Stimulated activated CD8-positive, alpha-beta memory T cell treated with anti-CD3 and anti-CD28 coated beads, Interleukin-15, amount 100 ng/mL, for 4 hours (primary cell): ENCODE data around the gene CTNNA2.

ENCODE experiments used
- DNase-seq, 2 donors: peaks; one replicate each; pipeline ENCODE4 v3.0.0-alpha.2; 2020; ENCODE audit warnings: low read depth in 2 of 2

Gene CTNNA2

DNA sequence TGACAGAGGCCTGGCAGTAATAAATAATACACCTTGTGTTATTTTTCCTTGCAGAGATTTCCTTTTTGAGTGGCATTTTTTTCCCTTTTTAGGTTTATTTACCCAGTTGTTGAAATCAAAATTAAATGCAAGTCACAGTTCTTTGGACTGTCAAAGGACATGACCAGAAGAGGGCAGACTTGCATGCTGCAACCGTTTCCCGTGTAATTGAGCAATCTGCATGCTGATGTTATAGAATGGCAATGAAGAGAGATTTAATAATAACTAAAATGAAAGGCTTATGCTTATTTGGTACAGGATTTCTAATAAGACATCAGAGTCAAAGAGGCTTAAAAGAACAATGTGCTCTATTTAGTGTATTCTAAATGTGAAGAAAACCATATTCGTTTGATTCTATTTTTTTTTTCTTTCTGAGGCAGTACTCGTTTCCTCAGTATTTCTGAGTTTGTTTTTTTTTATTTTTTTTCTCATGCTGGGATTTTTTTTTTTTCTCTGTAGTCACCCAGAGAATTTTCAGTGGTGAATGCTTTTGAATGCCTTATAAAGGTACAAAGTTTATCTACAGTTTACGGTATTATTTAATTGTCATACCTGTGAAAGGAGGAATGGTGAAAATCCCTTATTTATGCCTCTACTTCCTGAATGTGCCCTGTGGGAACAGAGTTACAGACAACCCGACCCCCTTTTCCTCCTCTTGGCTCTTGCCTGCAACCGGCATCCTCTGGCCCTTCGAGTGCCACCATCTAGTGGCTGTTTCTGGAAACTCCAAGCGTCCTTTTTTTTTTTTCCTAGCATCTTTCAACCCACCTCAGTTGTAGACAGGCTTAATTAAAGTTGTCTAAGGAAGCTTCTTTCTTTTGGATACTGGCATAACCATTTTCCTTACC, 423.2 kb downstream of the CTNNA2 start:
- no peak for DNase-seq

DNA sequence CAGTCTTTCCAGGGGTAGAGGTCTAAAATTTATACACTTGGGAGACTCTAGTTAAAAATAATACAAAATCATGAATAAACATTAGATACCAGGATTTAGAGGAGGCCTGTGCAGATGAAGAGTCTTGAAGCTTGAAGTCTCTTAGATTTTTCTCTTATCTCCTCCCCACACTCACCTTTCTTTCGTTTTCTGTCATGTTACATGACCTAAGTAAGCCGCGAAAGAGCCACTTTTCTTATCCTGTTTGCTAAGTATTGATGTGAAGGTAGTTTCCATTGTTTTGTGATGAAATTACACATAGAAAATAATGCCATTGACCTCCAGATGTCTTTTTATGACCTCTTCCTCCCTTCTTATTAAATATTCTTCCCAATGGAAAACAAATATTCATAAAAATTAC, 423.9 kb downstream of the CTNNA2 start:
- DNase-seq, result no peak

DNA sequence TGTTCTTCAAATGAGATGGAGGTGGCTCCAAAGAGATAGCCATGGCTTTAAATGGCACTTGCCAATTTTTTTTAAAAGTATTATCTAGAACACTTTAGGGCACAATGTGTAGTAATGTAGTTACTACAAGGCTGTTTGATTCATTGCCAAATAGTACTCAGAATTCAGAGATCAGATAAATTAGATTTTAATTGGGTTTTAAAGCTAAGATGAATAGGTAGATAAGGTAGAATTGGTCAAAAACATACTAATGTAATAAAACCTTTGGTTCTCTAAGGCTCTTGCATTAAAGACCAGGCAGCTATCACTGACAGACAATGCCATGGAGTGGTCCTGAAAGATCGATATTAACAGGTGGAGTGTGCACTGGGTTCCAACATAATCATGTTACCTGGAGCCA, 425.8 kb downstream of the CTNNA2 start:
- DNase-seq, result no peak

DNA sequence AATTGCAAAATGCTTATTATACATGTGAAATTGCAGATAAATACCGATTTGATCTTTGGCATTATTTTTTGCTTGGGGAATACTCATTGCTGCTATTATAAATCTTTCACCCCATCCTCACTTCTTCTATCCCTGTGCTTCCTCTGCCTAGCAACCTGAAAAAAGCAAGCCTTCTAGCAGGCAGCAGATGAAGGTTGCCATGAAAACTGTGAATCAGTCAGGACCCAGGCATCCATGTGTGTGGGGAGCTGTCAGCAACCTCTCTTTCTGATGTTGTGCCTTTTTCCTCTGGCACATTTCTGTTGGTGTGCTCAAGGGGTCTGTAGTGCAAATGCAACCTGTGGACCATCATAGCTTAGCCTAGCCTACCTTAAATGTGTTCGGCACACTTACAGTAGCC, 427.5 kb downstream of the CTNNA2 start:
- no peak for DNase-seq

DNA sequence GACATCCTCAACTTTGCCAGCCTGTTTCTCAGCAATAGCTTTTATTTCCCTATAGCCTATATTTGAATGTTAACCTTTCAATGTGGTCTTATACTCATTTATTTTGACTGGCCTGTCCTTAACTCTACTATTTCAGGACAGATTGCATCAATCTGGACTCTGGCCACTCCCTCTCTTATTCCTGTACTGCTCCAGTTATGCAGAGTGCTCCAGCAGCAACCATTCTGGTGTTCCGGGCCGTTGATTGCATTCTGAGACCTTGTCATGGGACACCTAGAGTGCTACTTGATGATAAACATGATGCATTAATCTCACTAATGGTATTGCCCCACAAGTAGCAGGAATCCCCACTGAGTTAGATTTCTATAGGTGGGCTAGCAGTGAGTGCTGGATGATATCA, 428.3 kb downstream of the CTNNA2 start:
- no peak for DNase-seq

DNA sequence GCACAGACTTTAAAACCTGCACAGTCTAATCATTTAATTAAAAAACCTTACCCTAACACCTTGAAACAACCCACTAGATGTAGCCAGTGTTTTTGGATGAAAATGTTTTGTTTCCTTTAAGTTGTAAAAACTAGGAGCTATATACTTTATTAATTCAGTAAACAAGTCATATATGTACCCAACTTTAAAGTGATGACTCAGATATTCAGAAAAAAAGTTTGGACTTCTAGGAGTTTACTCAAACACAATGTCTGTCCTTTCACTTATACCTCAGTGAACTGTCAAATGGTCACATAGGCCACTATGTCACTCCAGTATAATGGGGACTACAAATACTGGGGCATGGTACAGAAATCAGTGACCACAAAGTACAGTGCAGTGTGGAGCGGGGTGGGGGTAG, 431.4 kb downstream of the CTNNA2 start:
- DNase-seq, result no peak

DNA sequence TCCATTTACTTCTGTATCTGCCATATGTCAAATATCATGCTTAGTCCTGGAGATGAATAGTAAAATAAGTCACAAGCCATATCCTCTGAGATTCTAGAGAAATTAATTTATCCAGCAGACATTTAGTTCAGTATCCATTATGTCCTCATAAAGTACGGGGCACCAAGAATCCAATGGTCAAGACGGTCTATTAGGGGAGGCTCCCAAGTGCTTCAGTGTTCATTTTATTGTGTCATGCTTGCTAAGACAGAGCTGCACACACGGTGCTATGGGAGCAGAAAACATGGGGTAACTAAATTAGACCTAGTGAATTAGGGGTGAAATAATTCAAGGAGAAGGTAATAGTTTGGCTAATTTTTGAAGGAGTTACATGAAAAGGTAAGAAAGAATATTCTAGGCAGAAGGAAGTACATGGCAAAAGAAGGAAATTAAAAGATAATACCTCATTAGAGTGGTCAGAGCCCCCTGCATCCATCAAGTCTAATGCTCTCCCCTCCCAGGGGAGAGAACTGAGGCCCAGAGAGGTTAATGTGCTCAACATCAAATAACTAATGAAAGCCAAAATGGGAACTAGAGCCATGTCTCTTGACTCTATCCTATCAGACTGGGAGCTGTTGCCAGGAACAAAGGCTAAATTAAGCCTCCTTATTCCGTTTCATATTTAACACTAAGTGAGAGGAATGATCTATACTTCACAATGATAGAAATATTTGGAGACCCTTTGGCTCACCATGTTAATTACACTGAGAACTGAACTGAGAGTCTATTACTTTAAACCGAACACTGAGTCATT, 433.0 kb downstream of the CTNNA2 start:
- no peak for DNase-seq

DNA sequence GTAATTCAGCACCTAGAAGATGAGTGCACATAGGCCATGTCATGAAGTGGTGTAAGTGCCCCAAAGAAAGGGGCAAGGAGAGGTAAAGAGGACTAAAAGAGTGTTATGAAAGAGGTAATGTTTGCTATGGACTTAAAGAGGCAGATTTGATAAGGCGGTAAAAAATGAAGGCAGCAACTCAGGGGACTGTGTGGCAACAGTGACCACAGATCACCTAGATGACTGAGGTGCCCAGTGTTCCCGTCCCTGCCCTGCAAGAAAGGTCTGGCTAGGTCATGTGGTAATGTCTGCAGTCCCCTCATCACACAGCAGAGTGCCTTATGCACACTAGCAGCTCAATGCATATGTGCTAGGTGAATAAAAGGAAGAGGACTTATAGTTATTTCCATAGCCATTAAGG, 434.9 kb downstream of the CTNNA2 start:
- no peak for DNase-seq

DNA sequence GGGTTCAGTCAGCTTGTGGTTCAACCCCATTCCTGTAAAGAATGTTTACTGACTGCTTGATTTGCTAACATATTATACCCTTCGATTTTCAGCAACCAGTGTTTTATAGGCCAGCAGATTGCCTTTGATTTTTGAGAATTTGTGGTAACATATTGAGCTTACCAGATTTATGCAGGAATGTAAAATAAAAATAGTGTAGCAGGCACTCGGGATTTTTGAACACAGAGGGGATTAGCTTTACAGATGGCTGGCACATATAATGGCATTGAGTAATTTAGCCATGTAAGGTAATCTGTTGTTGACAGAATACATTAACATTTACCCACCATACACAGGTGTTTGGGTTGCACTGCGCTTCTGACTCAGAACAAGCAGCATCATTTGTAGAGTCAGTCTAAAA, 437.7 kb downstream of the CTNNA2 start:
- no peak for DNase-seq

DNA sequence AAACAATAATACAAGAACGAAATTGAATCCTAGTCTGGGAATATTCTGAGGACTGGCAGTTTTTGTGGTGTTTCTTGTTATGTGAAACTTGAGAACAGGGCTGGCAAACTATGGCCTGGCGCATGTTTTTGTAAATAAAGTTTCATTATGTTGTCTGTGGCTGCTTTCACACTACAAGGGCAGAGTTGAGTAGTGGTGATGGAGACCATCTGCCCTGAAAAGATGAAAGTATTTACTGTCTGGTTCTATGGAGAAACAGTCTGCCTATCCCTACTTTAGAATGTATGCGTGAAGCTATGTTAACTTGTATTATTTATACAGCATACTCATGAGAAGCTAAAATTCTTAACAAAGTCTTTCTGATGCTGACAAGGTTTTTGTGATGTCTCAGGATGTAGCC, 439.8 kb downstream of the CTNNA2 start:
- no peak for DNase-seq

DNA sequence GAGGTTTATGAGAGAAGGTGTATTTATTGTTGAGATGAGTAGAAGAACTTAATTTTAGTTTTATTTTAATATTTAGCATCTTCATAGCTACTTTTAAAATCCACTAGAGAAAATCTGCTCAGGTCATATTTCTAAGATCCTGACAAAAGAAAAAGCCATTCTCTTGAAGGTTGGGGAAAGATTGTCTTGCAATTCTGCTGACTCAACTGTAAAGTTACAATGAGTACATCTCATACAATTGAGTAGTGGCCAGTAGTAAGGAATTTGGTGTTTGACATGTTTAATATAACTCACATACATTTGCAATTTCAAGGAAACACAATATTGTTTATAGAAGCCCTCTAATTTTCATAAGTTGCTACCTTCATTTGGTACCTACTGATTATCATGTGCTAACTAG, 447.2 kb downstream of the CTNNA2 start:
- no peak for DNase-seq

DNA sequence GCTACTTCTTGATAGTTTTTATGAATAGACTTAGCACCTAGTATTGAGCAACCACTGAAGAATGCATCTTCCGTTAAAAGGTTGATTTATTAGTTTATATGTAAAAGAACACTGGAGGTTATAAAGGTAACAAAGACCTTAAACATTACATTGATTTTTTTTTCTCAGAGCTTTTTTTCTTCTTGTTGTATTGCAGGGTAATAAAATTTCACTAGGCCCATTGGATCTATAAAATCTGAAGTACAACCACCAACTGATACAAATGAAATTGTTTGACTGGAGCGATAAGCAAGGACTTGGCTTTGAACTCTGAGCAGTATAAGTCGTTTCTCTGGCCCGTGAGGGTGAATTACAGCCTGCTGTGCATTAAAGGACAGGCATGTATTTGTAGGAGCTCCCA, 447.7 kb downstream of the CTNNA2 start:
- DNase-seq, result no peak

DNA sequence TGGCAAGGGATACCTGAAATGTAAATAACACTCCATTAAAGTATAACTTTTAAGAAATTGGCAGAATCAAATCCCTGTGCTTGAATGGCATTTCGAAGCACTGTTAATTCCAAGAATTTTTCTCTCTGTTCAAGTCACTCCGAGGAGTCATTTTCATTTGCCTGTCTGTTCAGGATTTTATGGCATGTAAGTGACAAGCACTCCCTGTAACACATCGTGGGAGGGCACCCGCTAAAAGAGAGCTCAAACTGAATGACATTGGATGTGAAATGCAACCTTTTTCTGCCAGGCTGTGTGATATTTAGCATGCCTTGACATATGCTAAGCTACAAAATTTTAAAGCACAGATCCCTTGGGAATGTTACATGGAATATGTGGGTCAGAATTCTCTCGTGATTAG, 452.1 kb downstream of the CTNNA2 start:
- DNase-seq, result no peak

DNA sequence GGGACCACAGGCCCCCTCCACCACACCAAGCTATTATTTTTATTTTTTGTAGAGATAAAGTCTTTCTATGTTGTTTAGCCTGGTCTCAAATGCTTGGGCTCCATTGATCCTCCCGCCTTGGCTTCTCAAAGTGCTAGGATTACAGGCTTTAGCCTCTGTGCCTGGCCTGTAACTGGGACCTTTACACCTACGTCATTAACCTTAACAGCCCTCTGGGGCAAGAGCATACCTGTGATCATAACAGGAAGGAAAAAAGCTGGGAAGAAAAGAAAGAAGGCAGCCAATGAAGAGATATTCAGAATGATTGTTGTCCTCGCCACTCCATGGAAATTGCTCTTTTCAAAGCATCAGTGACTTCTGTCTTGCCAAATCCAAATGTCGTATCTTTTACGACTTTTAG, 453.5 kb downstream of the CTNNA2 start:
- no peak for DNase-seq

DNA sequence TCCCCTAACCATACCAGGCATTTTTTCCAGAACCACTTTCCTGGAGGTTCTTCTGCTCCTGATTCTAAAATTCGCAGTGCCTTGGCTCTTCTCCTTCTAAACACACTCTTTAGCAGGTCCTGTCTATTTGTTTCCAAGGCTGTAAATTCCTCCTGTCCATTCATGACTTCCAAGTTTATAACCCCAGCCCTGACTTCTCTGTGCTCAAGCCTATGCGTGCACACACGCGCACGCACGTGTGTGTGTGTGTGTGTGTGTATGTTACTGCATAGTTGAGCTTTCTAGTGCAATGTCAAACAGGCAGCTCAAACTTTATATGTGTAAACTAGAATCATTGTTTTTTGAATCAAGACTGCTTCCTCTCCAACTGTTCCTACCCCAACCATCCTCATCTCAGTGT, 454.0 kb downstream of the CTNNA2 start:
- no peak for DNase-seq

DNA sequence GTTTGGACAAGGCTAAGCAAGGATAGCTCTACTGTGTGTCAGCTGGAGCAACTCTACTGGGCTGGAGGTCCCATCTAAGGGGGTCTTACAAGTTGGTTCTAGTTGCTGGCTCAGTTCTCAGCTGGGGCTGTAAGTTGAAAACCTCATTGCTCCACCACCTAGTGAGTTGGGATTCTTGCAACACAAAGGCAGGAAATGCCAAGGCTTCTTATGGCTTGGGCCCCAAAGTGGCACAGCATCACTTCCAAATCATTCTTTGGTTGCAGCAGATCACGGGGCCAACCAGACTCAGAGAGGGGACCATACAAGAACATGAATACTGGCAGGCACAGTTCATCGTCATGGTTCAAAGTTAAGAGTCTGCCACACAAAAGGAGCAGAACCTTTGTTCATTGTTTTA, 459.0 kb downstream of the CTNNA2 start:
- DNase-seq, result no peak

DNA sequence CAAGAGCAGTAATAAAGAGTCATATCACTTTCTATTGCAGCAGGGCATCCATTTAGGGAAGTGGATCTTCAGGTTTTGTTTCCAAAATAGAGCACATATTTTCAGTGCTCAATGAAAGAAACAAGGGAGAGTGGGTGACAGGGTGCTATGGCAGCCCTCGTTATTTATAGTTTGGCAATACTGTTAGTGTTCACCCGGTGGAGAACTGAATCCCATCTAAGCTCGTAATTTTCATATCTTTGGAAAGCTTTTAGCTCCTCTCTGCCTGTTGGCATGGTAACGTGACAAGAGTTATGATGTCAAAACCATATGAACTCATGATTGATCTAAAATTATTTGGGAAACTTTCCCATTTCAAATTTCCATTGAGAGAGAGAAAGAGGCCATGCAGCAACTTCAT, 459.8 kb downstream of the CTNNA2 start:
- no peak for DNase-seq

DNA sequence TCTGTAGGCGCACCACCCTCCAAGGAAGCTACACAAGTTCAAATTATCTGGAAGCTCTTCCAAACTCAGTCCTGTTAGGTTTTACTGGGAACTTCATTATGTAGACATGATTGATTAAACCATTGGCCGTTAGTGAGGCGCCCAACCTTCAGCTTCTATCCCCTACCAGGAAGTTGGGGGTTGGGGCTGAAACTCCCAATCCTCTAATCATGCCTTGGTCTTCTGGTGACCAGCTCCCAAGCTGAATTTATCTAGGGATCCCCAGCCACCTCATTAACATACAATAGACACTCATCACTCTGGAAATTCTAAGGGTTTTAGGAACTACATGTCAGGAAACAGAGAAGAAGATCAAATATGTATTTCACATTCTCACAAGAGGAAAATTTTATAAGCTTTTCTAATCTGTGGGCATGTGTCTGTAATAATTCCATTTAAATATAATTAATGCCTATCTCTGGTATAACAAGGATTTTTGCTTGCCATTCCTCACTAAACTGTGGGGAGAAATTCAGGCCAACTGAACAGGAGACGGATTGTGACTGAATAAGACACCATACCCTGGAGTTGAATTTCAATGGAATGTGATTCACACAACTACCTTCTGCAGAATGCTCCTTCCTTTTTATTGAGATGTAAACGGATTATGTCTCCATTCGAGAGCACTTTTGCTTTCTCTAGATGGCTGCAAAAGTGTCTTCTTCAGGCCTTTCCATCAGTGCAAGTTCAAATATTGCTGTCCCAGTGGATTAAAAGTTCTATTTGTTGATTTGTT, 463.1 kb downstream of the CTNNA2 start:
- DNase-seq, result no peak

DNA sequence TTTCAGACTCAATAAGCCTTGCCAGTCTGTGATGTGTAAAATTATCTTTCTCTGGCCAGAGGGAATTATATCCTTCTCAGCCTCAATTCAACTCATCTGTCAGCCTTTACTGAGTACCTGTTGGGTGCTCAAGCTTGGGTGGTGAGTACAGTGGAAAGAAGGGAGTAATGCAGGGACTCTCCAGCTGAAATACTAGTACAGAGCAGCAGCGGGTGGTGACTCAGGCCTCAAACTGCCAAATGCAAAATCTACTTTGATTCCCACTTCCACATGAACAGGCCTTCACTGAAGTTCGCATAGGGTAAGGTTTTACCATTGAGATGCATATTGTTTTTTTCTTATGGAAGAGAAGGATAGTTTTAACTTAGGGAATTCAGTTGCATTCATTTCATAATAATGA, 464.9 kb downstream of the CTNNA2 start:
- DNase-seq, result no peak

DNA sequence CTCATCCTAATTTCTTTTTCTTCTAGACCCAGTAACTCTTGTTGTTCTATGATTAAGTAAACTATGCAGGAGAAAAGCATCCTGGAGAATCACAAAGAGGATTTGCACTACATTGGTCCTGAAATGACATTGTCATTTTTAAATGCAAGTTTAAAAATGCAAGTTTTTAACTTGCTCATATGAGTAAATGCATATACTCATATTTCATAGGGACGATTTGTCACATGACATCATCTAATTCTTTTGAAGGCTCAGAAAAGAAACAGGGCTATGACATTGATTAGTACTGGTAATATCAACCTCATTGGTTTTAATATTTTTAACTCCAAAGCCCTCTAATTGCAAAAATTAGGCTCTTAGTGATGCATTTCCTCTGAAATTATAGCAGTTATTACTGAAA, 467.3 kb downstream of the CTNNA2 start:
- no peak for DNase-seq

DNA sequence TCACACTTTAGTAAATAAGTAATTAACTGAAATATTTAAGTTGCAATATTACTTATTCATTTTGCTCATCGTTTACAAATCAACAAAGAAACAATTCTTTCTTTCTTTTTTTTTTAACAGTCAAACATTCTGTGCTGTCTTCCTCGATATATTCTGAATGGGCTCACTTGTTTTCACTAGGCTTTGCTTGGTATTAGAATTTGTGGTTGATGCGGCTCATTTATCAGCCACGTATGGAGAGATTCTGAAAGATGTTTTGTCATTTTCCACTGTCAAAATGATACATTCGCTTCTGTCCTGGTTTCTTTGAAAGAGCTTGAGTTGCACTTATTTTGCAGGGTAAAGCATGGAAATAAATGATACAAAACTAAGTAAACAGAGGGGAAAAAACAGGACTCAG, 468.0 kb downstream of the CTNNA2 start:
- DNase-seq, result no peak

DNA sequence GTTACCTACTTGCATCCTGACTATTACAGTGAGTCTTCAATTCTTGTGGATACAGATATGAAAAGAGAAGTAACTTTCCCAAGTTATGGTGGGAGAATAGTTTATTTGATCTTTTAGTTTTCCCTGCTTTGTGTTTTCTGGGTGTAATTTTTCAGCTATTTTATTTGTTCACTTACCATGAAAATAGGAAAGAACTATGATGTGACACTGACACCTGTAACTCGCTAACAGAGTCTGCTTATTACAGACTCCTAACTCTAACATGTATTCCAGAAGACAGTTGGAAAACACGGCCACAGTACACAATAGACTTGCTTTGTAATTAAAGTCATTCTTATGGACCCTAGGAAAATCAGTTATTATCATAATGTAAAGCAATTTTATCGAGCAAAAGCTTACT, 468.5 kb downstream of the CTNNA2 start:
- DNase-seq, result no peak

DNA sequence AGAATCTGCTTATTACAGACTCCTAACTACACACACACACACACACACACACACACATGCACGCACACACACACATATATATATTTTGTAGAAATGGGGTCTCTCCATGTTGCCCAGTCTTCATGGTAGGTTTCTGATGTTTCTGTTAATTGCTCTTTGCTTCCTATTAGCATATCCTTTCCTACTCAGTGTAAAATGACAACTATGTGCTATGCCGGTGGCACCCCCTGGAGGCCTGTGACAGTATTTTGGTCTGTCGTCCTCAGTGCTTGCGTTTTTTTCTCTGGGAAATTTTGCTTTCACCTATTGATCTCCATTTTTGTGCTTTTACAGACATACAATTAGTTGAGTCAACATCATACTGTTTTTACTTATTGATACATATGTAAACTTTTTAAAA, 469.6 kb downstream of the CTNNA2 start:
- DNase-seq, result no peak
